HCT116 (cell line): ENCODE data around the gene JSRP1. TPM values are rescaled to one million over a fixed set of nuclear protein-coding genes. Genes with fewer than 3 reads are reported as not detected.

Experiments
- ATAC-seq: fragments of 200-7000 bp; cut with Tn5 transposase; 2 replicates; pipeline ENCODE4 v1.9.1; 2020; ENCODE audit warnings: mild to moderate bottlenecking, moderate library complexity
- BruUV-seq: library from RNA; stranded (reverse); fragments of 400-500 nt; replicated peaks from 2 replicates; lab custom pipeline; 2021; lab: Mats Ljungman, UMichigan
- CTCF ChIA-PET: fragments of 300-600 bp; sonication (Branson Sonifier 250); formaldehyde crosslinking; loops from one replicate; lab custom pipeline; 2021; ENCODE audit warnings: antibody characterized with exemption; lab: Charles Lee
- POLR2A ChIA-PET: fragments of 300-600, 350-600 bp; sonication (Branson Sonifier 250); formaldehyde crosslinking; loops from one replicate; lab custom pipeline; 2021; ENCODE audit warnings: antibody characterized with exemption; lab: Charles Lee
- RAD21 ChIA-PET, 2 experiments: fragments of 300-600 bp; sonication (Branson Sonifier 250); formaldehyde crosslinking; loops; one replicate each; lab custom pipeline; 2023; ENCODE audit warnings: low total read pairs in 2 of 2; ENCODE audit not compliant: uncharacterized antibody in 2 of 2, unreplicated experiment in 2 of 2, low non-redundant PET in 1 of 2; lab: Charles Lee
- DNase-seq: peaks from one replicate; pipeline ENCODE4 v3.0.0-alpha.2; 2010; ENCODE audit warnings: low read depth, low spot score
- H2AFZ ChIP-seq: fragments of 200-600 bp; shearing (Covaris generic), sonication (generic); 2 replicates; pipeline ENCODE4 v1.6.1; 2017; ENCODE audit warnings: low read depth, mixed run types, mixed read lengths, antibody characterized with exemption, low read length; ENCODE audit not compliant: poor library complexity, severe bottlenecking
- H3K27ac ChIP-seq: 2 replicates; pipeline ENCODE4 v1.5.1; 2012; ENCODE audit warnings: low read depth, low read length
- H3K27me3 ChIP-seq: fragments of 200-600 bp; sonication (generic); 2 replicates; pipeline ENCODE4 v1.6.1; 2016; ENCODE audit warnings: mixed run types, low read length, mixed read lengths; ENCODE audit not compliant: insufficient read depth
- H3K36me3 ChIP-seq, 2 experiments: fragments of 200-500 bp in 1 of 2; fragments of 200-600 bp in 1 of 2; sonication (Bioruptor generic) in 1 of 2; sonication (generic) in 1 of 2; 2 replicates each; pipeline versions ENCODE4 v1.5.1 to v1.6.1; 2014 to 2016; ENCODE audit warnings: low read length in 2 of 2, inconsistent platforms in 1 of 2, mixed read lengths in 1 of 2, mixed run types in 1 of 2; ENCODE audit not compliant: insufficient read depth in 2 of 2, control insufficient read depth in 1 of 2
- H3K4me1 ChIP-seq, 2 experiments: fragments of 200-600 bp in 1 of 2; sonication (generic) in 1 of 2; 2 replicates each; pipeline versions ENCODE4 v1.5.1 to v1.6.1; 2012 to 2017; ENCODE audit warnings: low read length in 2 of 2, inconsistent platforms in 1 of 2, mild to moderate bottlenecking in 1 of 2, mixed read lengths in 1 of 2, mixed run types in 1 of 2, moderate library complexity in 1 of 2; ENCODE audit not compliant: insufficient read depth in 2 of 2, control insufficient read depth in 1 of 2
- H3K4me2 ChIP-seq: fragments of 200-600 bp; sonication (generic); 2 replicates; pipeline ENCODE4 v1.6.1; 2017; ENCODE audit warnings: mixed run types, low read length, mixed read lengths
- H3K4me3 ChIP-seq, 2 experiments: fragments of 200-600 bp in 1 of 2; sonication (generic) in 1 of 2; replicated peaks in 1 of 2; 2 replicates each; pipeline ENCODE4 v1.5.1; 2011 to 2016; ENCODE audit warnings: low read length in 2 of 2, control low read depth in 1 of 2, low read depth in 1 of 2, mild to moderate bottlenecking in 1 of 2, mixed read lengths in 1 of 2, mixed run types in 1 of 2
- H3K79me2 ChIP-seq: fragments of 200-600 bp; sonication (generic); 2 replicates; pipeline ENCODE4 v1.6.1; 2017; ENCODE audit warnings: mild to moderate bottlenecking, mixed run types, low read length, moderate library complexity, mixed read lengths; ENCODE audit not compliant: insufficient read depth
- H3K9ac ChIP-seq: fragments of 200-600 bp; sonication (generic); 2 replicates; pipeline ENCODE4 v1.6.1; 2016; ENCODE audit warnings: low read length, mixed read lengths
- H3K9me2 ChIP-seq: fragments of 200-600 bp; sonication (generic), shearing (Covaris generic); 2 replicates; pipeline ENCODE4 v1.6.1; 2017; ENCODE audit warnings: mixed run types, mild to moderate bottlenecking, moderate library complexity; ENCODE audit not compliant: insufficient read depth
- H3K9me3 ChIP-seq, 2 experiments: fragments of 200-500 bp in 1 of 2; fragments of 200-600 bp in 1 of 2; sonication (Bioruptor generic) in 1 of 2; sonication (generic) in 1 of 2; 2 replicates each; pipeline ENCODE4 v1.6.1; 2014 to 2017; ENCODE audit warnings: low read length in 2 of 2, mixed read lengths in 2 of 2, inconsistent platforms in 1 of 2, low read depth in 1 of 2, mild to moderate bottlenecking in 1 of 2, mixed run types in 1 of 2, moderate library complexity in 1 of 2; ENCODE audit not compliant: control insufficient read depth in 1 of 2, insufficient read depth in 1 of 2
- H4K20me1 ChIP-seq: fragments of 200-600 bp; sonication (generic), shearing (Covaris generic); 2 replicates; pipeline ENCODE4 v1.6.1; 2017; ENCODE audit warnings: mixed run types, mild to moderate bottlenecking, moderate library complexity; ENCODE audit not compliant: insufficient read depth
- CBX3 ChIP-seq: IDR thresholded peaks from 2 replicates; pipeline ENCODE4 v1.6.1; 2012; ENCODE audit warnings: low read depth
- CEBPB ChIP-seq: IDR thresholded peaks from 2 replicates; pipeline ENCODE4 v1.6.1; 2012; ENCODE audit warnings: low read depth
- ELF1 ChIP-seq: IDR thresholded peaks from 2 replicates; pipeline ENCODE4 v1.6.1; 2012; ENCODE audit warnings: low read depth, borderline replicate concordance
- EZH2 ChIP-seq: fragments of 200-600 bp; sonication (generic); IDR thresholded peaks from 2 replicates; pipeline ENCODE4 v1.6.1; 2017; ENCODE audit warnings: antibody characterized with exemption, mixed run types
- EZH2phosphoT487 ChIP-seq: fragments of 200-600 bp; IDR thresholded peaks from 2 replicates; pipeline ENCODE4 v1.6.1; 2018; ENCODE audit warnings: antibody characterized with exemption, borderline replicate concordance
- FOSL1 ChIP-seq: IDR thresholded peaks from 2 replicates; pipeline ENCODE4 v1.6.1; 2012; ENCODE audit warnings: low read depth
- JUND ChIP-seq: IDR thresholded peaks from 2 replicates; pipeline ENCODE4 v1.6.1; 2012
- MAX ChIP-seq: IDR thresholded peaks from 2 replicates; pipeline ENCODE4 v1.6.1; 2012
- POLR2A ChIP-seq: IDR thresholded peaks from 2 replicates; pipeline ENCODE4 v1.7.0; 2011; ENCODE audit warnings: borderline replicate concordance; ENCODE audit not compliant: insufficient read depth, insufficient read length; ENCODE audit errors: extremely low read depth
- POLR2AphosphoS5 ChIP-seq: IDR thresholded peaks from 2 replicates; pipeline ENCODE4 v1.6.1; 2011; ENCODE audit warnings: mild to moderate bottlenecking, low read depth, low read length, moderate library complexity
- RAD21 ChIP-seq: IDR thresholded peaks from 2 replicates; pipeline ENCODE4 v1.6.1; 2012; ENCODE audit warnings: low read depth, mild to moderate bottlenecking
- SIN3A ChIP-seq: IDR thresholded peaks from 2 replicates; pipeline ENCODE4 v1.6.1; 2012; ENCODE audit warnings: low read depth
- SRF ChIP-seq: IDR thresholded peaks from 2 replicates; pipeline ENCODE4 v1.6.1; 2012; ENCODE audit warnings: low read depth
- ZFX ChIP-seq: fragments of 450-650 bp; IDR thresholded peaks from 2 replicates; pipeline ENCODE4 v1.6.1; 2017
- ZNF274 ChIP-seq: fragments of 200-500 bp; sonication (Bioruptor generic); IDR thresholded peaks from 2 replicates; pipeline ENCODE4 v1.6.1; 2014; ENCODE audit warnings: mild to moderate bottlenecking, low read depth, low read length, inconsistent platforms
- intact Hi-C: fragments of 100-400 bp; cut with micrococcal nuclease; formaldehyde crosslinking; loops from 2 replicates; pipeline ENCODE4 v1.10.0; 2022
- total RNA-seq: library from RNA; stranded (reverse); gene quantifications from one replicate; pipeline ENCODE4 v1.2.1, GENCODE V29; 2021; ENCODE audit not compliant: unreplicated experiment
- TF ChIP-seq, protein P1 (sequence below), 3 experiments: fragments of 200-600 bp in 1 of 3; sonication (generic) in 1 of 3; IDR thresholded peaks in 2 of 3; conservative IDR thresholded peaks in 1 of 3; 2 replicates each; pipeline ENCODE4 v1.5.1; 2012 to 2017; ENCODE audit warnings: low read depth in 2 of 3, low read length in 2 of 3, antibody characterized with exemption in 1 of 3, borderline replicate concordance in 1 of 3, control low read depth in 1 of 3, mild to moderate bottlenecking in 1 of 3, mixed read lengths in 1 of 3, mixed run types in 1 of 3, moderate library complexity in 1 of 3; ENCODE audit not compliant: insufficient read depth in 1 of 3

JSRP1 gene
- total RNA-seq, 1 experiment from 2014 or later, result 0.30 TPM

DNA sequence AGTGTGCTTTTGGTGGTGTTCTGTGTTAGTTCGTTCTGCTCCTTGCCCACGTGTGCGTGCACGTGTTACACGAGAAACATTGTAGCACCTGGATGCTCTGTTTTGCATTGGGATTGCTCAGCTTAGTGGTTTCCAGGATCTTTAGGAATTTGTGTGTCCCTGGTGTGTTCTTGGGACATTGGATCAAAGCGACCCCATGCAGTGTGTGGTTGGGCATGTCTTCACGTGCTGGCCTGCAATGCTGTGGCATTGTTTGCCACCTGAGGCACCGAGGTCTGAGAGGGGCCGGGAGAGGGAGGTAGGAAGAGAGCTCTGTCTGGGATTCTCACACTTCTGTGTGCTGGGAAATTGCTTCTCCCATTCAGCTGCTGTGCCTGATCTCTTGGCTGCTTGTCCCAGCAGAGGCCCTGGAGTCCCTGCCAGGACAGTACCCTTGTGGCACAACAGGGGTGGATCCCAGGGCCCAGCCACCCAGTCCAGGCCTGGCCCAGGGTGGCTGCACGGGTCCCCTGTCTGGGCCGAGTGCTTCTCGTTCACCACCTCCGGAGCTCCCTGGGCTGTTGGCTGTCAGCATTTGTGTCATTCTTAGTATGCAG, 31.4 kb downstream of the JSRP1 start:
- H3K36me3 ChIP-seq, result peaks cover 10 to 39% of the 10 kb centered on the region in 2 experiments; a peak in 3 of 4 replicates
- CTCF ChIA-PET, result no interaction called here

DNA sequence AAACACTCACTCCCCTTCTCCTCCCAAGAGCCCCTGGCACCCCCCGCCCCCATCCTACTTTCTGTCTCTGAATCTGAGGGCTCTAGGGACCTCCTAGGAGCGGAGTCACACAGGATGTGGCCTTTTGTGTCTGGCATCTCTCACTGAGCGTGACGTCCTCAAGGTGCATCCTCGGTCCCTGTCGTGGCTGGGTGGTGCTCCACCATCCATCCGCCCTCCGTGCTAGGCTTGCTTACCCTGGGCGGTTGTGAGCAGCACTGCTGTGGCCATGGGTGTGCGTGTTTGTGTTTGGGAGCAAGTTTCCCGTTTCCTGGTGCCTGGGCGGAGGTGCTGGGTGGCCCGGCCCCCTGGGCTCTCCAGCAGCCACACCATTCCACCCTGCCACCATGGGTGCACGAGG, 32.3 kb downstream of the JSRP1 start:
- ChIA-PET CTCF (no interaction called here), RAD21 (no interaction called here), POLR2A (no interaction called here)
- Histone ChIP-seq H3K4me2 (no peak overlapping the region), H3K9me3 (no peaks in the 10 kb centered on the region), H3K79me2 (no peaks in the 10 kb centered on the region), H3K9me2 (no peaks in the 10 kb centered on the region), H3K4me3 (no peak overlapping the region), H3K36me3 (peaks cover 7 to 34% of the 10 kb centered on the region in 2 experiments; a peak in 3 of 4 replicates), H3K27me3 (no peaks in the 10 kb centered on the region), H2AFZ (no peak overlapping the region), H3K9ac (no peak overlapping the region), H4K20me1 (no peaks in the 10 kb centered on the region), H3K4me1 (no peaks in the 10 kb centered on the region), H3K27ac (no peak overlapping the region)
- DNase-seq (no peak), ATAC-seq (no peak)
- BruUV-seq, result no TSS peak
- intact Hi-C loops, result no loop called here
- no peak for TF ChIP-seq ELF1
- TF ChIP-seq EZH2phosphoT487, result no peak
- no peak for TF ChIP-seq SIN3A
- TF ChIP-seq JUND, result no peak
- no peak for TF ChIP-seq ZFX
- no peak for TF ChIP-seq MAX
- no peak for TF ChIP-seq EZH2
- TF ChIP-seq RAD21, result no peak
- no peak for TF ChIP-seq CEBPB
- no peak for TF ChIP-seq POLR2AphosphoS5
- no peak for TF ChIP-seq SRF
- TF ChIP-seq, protein P1, sequence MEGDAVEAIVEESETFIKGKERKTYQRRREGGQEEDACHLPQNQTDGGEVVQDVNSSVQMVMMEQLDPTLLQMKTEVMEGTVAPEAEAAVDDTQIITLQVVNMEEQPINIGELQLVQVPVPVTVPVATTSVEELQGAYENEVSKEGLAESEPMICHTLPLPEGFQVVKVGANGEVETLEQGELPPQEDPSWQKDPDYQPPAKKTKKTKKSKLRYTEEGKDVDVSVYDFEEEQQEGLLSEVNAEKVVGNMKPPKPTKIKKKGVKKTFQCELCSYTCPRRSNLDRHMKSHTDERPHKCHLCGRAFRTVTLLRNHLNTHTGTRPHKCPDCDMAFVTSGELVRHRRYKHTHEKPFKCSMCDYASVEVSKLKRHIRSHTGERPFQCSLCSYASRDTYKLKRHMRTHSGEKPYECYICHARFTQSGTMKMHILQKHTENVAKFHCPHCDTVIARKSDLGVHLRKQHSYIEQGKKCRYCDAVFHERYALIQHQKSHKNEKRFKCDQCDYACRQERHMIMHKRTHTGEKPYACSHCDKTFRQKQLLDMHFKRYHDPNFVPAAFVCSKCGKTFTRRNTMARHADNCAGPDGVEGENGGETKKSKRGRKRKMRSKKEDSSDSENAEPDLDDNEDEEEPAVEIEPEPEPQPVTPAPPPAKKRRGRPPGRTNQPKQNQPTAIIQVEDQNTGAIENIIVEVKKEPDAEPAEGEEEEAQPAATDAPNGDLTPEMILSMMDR (IDR thresholded peaks at IDR 0.05 in 2 of 3, conservative IDR thresholded peaks at IDR 0.05 in 1 of 3; ENCODE audit: borderline replicate concordance in 1 of 3, insufficient read depth in 1 of 3, low read depth in 2 of 3, low read length in 2 of 3), result no peak
- TF ChIP-seq ZNF274, result no peak

More for the DNA sequence above, 31.4 kb downstream of the JSRP1 start:
- DNase-seq (no peak), ATAC-seq (no peak)
- no peak overlapping the region for H3K27ac ChIP-seq
- no TSS peak for BruUV-seq
- H2AFZ ChIP-seq, result no peak overlapping the region
- no peaks in the 10 kb centered on the region for H3K9me2 ChIP-seq
- no peaks in the 10 kb centered on the region for H3K79me2 ChIP-seq
- intact Hi-C loops, result no loop called here
- no peaks in the 10 kb centered on the region for H3K9me3 ChIP-seq
- H3K27me3 ChIP-seq, result no peaks in the 10 kb centered on the region
- no peak overlapping the region for H3K4me2 ChIP-seq
- TF ChIP-seq POLR2A, result no peak
- no peak for TF ChIP-seq FOSL1
- TF ChIP-seq ZNF274, result no peak
- TF ChIP-seq CEBPB, result no peak
- TF ChIP-seq SRF, result no peak
- TF ChIP-seq ELF1, result no peak
- no peak for TF ChIP-seq SIN3A
- TF ChIP-seq CBX3, result no peak
- no peak for TF ChIP-seq POLR2AphosphoS5
- TF ChIP-seq MAX, result no peak
- no peak overlapping the region for H3K4me3 ChIP-seq
- POLR2A ChIA-PET, result no interaction called here
- RAD21 ChIA-PET, result no interaction called here
- no peak overlapping the region for H3K9ac ChIP-seq
- no peaks in the 10 kb centered on the region for H3K4me1 ChIP-seq
- H4K20me1 ChIP-seq, result no peaks in the 10 kb centered on the region
